HG02885 (cell line): ENCODE data around the gene SLC2A8.
A peak's percentile ranks its signal among the peaks of the same experiment; 100 is the strongest.

Source experiments
- ATAC-seq: cut with Tn5 transposase; IDR thresholded peaks from one replicate; pipeline ENCODE4 v1.9.1; 2021; ENCODE audit warnings: mild to moderate bottlenecking; ENCODE audit not compliant: unreplicated experiment, poor library complexity

Gene SLC2A8

DNA sequence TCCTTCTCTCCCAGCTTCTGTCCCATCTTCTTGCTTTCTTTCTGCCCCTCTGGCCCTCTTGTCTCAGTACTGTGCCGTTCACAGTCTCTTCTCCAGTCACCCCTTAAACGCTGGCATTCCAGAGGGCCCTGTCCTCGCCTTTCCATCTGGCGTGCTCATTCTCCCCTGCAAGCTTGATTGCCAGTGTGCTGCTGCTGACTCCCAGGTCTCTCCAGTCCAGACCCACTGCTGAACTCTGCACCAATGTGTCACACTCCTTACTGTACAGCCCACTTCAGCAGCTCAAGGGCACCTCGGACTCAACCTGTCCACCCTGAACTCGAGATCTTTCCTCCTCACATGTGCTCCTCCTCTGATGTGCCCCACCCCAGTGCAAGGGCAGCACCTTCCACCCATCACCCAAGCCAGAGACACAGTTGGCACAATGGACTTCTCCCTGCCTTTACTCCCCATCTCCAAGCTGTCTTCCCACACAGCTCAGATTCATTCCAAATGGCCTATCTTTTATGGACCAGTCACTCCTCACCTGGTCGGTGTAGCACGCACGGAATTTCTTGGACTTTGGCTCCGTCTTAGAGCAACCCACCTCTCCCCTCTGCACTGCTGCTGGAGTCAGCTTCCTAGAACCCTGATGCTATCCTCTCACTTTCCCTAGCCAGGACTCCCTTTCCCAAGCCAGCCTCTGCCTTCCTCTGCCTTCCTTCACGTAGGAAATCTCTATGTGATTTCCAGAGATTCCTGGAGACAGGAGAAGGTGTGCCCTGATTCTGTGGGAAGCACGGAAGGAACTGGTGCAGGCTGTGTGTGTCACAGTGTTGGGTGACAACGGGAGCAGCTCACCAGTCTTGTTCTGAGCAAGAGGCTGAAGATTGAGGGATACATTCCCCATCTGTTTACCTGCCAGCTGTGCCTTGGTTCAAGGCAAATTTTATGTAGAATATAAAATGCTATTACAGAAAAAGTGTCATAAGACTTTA lies 26.0 kb upstream of the SLC2A8 start:
- ATAC-seq, result no peak

DNA sequence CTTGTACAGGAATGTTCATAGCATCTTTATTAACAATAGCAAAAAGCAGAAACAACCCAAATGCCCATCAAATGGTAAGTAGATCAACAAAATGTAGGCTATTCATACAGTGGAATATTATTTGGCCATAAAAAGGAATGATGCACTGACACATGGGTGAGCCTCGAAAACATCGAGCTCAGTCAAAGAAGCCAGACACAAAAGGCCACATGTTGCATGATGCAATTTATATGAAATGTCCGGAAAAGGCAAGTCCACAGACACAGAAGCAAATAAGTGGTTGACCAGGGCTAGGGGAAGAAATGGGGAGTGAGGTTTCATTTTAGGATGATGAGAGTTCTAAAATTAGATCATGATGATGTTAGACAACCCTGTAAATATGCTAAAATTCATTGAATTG lies 16.5 kb upstream of the SLC2A8 start:
- ATAC-seq, result no peak

DNA sequence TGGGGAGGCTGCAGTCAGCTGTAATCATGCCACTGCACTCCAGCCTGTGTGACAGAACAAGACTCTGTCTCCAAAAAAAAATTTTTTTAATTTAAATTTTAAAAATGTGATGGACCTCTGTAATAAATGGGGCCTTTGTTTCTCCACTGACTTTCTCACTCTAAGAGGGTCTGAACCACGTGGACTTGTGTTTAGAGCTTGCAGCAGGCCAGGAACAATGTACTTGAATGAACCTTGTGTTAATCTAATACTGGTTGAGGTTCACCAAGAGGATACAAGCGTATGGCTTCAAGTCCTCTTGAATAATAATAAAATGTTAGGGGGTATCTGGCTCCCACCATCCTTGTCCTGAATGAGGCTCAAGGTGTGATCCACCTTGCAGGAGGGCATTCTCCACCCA lies 14.4 kb upstream of the SLC2A8 start:
- no peak for ATAC-seq

DNA sequence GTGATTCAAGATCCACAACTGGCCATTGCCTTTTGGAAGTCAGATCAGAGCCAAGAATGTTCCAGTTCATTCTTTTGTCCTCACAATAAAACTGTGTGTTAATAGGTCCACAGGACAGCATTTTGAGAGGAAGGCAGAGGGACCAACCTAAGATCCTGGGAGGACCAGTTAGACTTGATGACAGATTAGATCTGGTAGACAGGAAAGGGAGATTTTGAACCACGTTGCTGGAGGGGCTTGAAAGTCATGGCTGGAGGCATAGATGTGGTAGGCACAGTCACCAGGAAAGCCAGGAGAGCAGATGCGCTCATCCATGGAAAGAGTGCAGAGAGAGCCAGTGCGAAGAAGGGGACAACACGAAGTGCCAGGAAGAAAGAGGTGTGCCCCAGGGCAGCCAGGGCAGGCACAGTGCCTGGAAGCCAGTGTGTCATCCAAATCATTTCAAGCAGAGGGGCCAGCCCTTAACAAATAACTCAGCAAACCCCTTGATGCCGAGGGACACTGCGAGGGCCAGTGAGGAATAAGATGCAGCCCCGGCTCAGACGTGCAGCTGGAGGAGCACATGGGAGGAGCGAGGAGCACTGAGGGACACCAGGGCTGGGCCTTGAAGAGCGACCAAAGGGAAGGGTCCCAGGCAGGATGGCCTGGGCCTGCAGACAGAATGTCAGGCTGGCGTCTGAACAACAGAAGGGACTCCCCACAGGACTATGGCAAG lies 12.8 kb upstream of the SLC2A8 start:
- no peak for ATAC-seq

DNA sequence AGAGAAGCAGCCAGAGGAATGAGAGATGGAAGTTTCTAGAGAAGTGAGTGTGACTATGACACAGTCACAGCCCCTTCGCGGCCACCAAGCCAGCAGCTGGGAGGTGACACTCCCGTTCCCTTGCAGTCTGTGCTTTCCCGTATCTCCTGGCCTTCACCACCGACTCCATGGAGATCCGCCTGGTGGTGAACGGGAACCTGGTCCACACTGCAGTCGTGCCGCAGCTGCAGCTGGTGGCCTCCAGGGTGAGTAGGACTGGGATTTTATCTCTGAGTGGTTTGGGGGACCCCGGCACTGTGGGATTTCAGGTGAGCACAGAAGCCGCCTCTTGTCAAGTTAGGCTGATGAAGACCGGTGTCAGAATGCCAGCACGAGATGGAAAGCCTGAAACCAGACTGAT lies 12.1 kb upstream of the SLC2A8 start:
- no peak for ATAC-seq

DNA sequence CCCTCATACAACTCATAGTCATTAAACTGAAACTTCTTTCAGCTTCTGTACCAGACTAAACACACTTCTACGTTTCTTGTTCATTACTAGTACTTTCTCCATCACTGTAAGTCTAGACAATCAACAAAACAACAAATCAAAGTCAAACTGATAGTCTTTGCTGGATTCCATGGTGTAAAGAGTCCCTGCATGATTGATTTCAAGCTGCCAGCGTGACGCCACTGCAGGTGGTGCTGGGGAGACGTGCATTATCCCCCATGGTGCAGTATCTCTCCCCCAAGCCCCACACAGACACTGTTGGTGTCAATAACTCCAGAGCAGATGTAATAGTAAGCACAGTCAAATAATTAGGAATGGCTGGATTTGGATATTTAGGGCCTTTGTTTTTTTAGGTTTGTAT lies 10.7 kb upstream of the SLC2A8 start:
- ATAC-seq, result no peak

DNA sequence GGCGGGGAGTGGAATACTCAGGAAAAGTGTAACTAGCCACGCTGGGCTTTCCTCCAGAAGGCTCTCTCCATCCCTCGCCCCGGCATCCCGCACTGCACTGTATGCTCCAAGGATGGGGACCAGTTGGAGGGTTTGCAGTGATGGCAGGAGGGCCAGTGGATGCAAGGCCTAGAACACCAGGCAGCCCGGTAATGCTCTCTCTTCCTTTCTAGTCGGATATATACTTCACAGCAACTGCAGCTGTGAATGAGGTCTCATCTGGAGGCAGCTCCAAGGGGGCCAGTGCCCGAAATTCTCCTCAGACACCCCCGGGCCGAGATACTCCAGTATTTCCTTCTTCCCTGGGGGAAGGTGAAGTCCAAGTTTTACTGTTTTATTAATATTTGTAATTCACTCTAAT lies 10.0 kb upstream of the SLC2A8 start:
- no peak for ATAC-seq

DNA sequence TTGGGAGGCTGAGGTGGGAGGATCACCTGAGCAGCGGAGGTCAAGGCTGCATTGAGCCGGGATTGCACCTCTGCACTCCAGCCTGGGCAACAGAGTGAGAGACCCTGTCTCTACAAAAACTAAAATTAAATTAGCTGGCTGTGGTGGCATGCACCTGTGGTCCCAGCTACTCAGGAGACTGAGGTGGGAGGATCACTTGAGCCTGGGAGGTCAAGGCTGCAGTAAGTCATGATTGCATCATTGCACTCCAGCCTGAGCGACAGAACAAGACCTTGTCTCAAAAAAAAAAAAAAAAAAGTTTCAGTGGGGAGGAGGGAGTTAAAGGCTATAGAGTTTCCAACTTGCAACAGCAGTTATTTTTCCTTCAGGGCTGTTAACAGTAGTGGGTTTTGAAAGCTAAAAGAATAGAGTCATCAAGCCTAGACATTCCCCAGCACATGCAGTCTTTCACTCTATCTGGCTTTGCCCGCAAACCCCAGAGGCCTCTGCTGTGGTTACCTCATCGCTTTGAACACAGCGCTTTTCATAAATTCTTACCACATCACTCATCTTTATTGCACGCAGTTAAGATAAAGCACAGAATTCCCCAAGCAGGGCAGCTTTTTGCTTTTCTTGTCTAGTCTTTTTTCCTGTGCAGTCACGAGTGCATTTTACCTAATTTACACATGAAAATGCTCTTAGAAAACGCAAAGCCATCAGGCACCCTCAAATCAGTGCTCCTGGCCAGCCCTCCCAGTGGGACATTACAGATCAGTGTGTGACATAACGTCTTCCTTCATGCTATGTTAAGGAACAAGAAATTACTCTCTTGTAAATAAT lies 8.7 kb upstream of the SLC2A8 start:
- ATAC-seq, result peak; percentile 91

DNA sequence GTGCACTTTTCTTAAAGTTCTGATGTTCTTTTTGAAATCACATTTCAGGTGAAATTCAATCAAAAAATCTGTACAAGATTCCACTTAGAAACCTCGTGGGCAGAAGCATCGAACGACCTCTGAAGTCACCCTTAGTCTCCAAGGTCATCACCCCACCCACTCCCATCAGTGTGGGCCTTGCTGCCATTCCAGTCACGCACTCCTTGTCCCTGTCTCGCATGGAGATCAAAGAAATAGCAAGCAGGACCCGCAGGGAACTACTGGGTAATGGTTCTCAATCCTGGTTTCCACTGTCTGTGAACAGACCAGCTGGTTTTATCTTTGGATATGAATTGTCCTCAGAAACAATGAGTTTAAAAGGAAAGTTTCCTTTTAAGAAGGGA lies 8.1 kb upstream of the SLC2A8 start:
- peak; percentile 15 for ATAC-seq

DNA sequence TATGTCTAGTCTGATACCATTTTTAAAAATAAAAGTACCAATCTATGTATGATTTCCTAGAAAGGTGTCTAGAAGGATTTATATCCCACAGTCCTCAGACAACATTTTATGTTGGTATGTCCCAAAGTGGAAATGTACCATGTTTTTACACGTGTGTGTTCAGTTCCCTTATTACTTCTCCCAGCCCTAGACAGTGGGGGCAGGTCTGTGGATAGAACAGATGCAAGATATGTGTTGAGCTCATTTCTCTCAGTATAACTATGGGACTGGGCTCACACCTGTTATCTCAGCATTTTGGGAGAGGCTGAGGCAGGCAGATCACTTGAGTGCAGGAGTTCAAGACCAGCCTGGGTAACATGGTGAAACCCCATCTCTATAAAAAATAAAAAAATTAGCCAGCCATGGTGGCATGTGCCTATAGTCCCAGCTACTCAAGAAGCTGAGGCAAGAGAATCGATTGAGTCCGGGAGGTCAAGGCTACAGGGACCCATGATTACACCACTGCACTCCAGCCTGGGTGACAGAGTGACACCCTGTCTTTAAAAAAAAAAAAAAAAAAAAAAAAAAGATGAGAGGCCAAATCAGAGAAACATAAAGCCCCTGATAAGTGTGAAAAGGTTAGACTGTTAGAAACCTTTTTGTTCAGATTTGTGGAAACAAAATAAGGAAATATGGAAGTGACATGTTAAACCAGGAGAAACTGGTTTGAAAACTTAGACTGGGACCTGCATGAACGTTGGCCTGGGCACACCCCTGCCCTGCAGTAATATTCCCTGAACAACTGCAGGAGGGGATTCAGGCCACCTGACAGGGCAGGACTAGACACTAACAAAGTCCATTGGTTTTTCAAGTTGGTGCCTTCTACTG lies 7.4 kb upstream of the SLC2A8 start:
- no peak for ATAC-seq

DNA sequence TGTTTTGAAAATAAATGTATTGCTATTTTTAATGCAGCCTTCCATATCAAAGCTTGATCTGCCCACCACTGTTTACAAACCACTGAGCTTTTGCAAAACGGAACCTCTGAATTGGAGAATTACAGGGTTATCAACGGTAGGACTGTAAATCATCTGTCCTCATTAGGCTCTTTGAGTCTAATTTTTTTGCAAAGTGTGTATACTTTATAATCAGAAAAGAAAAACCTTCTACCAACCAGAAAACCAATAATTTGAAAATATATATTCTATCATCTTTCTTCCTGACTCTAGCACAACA lies 6.8 kb upstream of the SLC2A8 start:
- no peak for ATAC-seq

DNA sequence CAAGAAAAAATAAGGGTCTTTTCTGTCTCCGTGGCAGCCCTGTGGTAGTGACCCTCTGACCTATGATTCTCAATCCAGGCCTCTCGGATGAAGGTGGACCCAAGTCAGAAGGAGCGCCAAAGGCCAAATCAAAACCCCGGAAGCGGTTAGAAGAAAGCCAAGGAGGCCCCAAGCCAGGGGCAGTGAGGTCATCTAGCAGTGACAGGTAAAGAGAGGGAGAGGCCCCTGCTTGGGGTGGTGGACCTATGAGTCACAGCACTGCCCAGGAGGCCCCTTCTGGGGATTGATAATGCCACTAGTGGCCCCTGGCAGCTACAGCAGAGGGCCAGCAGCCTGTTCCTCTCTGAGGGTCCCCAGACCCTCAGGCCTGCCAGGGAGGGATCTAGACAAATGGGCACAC lies 6.4 kb upstream of the SLC2A8 start:
- ATAC-seq, result no peak

DNA sequence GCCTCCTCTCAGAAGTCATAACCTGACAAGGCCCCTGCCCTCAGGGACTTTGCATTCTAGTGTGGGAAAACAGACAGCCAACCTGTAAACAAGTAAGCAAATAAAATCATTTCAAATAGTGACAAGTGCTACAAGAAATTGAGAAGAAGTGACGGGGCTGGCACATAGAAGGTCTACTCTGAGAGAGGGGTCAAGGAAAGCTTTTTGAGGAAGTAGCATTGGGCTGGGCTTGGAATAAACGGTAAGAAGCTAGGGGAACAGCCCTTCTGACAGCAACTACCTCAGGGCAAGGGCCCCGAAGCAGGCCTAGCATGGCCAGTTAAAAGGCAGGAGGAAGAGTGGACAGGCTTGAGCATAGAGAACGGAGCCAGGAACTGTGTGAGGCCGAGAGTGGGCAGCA lies 4.8 kb upstream of the SLC2A8 start:
- ATAC-seq, result no peak

DNA sequence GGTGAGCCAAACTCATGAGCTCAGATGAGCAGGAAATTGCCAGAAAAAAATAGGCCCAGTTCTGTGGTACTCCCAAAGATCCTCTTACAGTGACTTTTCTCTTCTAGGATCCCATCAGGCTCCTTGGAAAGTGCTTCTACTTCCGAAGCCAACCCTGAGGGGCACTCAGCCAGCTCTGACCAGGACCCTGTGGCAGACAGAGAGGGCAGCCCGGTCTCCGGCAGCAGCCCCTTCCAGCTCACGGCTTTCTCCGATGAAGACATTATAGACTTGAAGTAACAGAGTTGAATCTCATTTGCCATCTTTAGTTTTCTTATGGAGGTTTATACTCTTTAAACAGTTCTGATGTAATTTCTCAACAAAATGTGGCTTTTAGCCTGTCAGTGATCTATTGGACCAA lies 4.0 kb upstream of the SLC2A8 start:
- no peak for ATAC-seq

DNA sequence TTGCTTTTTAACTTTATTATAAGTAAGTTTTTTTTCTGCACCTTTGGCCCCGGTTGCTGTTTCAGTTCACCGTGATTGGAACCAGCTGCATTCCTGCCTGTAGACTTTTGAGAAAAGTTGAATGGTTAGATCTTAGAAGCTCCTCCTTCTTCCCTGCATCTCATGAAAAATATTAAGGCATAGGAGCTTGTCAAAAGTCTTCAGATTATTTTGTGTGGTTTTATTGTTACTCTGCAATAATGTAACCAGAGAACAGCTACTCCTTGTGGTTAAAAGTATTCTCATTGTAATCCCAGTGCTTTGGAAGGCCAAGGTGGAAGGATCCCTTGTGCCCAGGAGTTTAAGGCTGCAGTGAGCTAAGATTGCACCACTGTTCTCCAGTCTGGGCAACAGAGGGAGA lies 3.3 kb upstream of the SLC2A8 start:
- ATAC-seq, result no peak

DNA sequence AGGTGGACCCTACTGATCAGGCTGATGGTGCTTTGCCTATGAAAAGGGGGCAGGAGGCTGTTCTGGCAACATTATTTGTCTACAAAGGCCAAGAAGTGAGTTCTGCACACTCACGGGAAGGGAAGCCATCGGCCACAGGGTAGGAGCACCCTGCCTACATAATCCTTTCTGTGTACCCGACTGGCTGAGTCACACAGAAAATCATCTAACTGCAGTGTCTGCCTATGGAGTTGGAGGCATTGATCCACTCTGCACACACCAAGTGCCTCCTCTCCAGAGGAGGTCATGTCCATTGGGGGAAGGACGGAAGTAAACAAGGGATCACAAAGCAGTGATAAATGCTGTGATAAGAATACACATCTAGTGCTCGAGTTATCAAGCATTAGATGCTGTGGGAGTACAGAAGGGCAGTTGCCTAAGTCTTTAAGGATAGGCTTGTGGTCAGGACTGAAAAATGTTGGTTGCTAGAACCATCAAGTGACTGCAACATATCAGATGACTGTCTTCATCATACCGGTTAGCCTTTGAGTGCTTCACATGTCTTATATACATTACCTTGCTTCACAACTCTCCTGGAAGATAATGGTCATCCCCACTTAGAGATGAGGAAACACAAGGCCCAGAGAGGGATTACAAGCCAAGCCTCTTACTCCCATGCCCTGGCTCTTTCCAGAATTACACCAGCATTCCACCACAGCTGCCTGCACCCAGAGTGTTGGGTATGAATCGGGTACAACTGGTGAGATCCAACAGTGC lies 1.3 kb upstream of the SLC2A8 start:
- ATAC-seq, result no peak

DNA sequence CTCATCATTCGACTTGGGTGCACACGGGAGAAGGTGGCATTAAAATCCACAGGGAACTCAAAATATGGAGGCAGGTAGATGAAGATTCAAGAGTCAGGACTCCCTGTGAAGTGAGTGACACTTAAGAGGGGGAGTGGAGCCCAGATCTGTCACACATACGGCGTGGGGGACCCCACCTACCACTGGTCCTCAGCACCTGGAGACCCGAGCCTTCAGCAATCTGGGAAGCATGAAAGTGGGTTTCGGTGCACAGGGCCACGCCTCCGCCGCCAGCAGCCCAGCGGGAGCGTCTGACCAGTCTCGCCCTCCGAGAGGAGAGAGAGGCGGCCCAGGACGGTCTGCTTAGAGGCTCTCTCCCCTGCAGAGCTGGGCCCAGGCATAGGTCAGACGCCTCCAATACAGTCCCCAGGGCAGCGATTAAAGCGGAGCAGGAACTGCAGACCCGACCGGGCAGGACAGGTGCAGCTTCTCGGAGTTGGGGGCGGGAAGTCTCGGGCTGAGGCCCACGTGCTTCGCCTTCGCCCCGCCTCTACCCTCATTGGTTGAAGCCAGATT lies 639 bp upstream of the SLC2A8 start:
- ATAC-seq, result no peak

DNA sequence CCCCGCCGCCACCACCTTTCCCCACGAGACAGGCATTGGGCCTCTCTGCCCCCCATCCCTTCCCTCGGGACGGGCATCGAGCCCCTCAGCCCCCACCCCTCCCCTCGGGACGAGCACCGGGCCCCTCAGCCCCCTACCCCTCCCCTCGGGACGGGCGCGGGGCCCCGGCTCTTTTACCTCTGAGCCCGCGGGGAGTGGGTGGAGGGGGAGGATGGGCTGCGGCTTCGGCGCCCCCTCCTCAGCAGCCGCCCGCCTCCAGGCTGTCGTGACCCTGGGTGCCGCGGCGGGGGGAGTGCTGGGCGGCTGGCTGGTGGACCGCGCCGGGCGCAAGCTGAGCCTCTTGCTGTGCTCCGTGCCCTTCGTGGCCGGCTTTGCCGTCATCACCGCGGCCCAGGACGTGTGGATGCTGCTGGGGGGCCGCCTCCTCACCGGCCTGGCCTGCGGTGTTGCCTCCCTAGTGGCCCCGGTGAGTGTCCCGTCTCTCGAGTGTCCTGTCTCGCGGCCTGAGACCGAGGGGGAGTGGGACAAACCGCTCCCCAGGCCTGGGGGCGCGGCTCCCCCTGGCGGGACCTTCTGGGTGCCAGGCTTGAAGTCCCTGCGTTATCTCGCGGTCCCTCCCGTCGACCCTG lies 791 bp downstream of the SLC2A8 start:
- ATAC-seq, result no peak

DNA sequence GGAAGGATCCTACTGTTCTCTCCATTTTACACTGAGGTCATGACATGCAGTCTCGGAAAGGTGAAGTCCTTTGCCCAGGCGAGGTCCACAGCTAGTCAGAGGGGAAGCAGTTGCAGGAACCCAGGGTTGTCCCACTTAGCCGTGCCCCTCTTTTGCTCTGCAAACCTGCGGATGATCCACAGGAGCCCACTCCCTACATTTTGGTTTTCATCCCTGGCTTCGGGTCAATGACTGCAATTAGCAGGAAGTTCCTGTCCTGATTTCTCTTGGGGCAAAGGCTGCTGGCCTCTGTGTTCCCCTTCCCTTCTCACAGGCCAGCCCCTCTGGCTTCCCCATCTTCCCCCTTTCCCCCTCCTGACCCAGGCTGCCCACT lies 1.3 kb downstream of the SLC2A8 start:
- ATAC-seq, result no peak
